Transverse colon (tissue), 4 donors: ENCODE measurements around the gene PLGLB2.
"Not testable (repeated sequence)": the region's sequence is repeated elsewhere in the genome, so short reads cannot be mapped to it uniquely, and the experiment has no call there.

Experiments used
- EP300 ChIP-seq: sonication (generic); formaldehyde crosslinking; IDR thresholded peaks from one replicate; pipeline ENCODE4 v1.6.1; 2017; ENCODE audit warnings: antibody characterized with exemption, low read depth
- POLR2AphosphoS5 ChIP-seq, 3 donors: sonication (generic); formaldehyde crosslinking; IDR thresholded peaks; one replicate each; pipeline ENCODE4 v1.6.1; 2016; ENCODE audit warnings: antibody characterized with exemption in 3 of 3
- TF ChIP-seq, protein P1 (sequence below), 5 experiments: fragments of 200-600 bp in 3 of 5; fragments of 450-650 bp in 2 of 5; sonication (generic) in 3 of 5; IDR thresholded peaks; 1 replicate in 2 of 5; 2 replicates in 3 of 5; pipeline ENCODE4 v1.5.1; 2016 to 2017; ENCODE audit warnings: antibody characterized with exemption in 5 of 5, inconsistent platforms in 3 of 5, mild to moderate bottlenecking in 2 of 5, moderate library complexity in 1 of 5

GRCh38 chr2:87747791-87748190 is at the start of gene PLGLB2:
- TF ChIP-seq, protein P1, sequence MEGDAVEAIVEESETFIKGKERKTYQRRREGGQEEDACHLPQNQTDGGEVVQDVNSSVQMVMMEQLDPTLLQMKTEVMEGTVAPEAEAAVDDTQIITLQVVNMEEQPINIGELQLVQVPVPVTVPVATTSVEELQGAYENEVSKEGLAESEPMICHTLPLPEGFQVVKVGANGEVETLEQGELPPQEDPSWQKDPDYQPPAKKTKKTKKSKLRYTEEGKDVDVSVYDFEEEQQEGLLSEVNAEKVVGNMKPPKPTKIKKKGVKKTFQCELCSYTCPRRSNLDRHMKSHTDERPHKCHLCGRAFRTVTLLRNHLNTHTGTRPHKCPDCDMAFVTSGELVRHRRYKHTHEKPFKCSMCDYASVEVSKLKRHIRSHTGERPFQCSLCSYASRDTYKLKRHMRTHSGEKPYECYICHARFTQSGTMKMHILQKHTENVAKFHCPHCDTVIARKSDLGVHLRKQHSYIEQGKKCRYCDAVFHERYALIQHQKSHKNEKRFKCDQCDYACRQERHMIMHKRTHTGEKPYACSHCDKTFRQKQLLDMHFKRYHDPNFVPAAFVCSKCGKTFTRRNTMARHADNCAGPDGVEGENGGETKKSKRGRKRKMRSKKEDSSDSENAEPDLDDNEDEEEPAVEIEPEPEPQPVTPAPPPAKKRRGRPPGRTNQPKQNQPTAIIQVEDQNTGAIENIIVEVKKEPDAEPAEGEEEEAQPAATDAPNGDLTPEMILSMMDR (IDR thresholded peaks at IDR 0.05), result not testable (repeated sequence)
- TF ChIP-seq POLR2AphosphoS5 (IDR thresholded peaks at IDR 0.05); EP300: not testable (repeated sequence)
